ENCODE results near the gene POC1A.

DNA sequence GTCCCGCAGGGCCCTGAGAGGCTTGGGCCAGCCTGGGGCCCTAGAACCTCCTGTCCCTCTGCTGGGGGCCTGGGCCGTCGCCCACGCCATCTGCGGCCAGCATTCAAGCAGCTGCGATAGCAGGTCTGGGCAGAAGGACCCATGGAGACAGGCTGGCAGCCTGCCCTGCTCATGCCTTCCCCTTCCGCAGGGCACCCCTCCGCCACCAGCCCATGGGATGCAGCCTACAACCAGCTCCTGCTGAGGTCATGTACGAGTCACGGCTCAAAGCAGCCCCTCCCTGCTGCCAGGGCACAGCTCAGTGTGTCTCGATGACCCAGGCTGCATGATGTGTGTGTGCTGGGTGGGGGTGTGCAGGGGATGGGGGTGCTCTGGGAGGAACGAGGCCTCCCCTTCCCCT, 125.7 kb downstream of the POC1A start:
- TF ChIP-seq, protein P1, sequence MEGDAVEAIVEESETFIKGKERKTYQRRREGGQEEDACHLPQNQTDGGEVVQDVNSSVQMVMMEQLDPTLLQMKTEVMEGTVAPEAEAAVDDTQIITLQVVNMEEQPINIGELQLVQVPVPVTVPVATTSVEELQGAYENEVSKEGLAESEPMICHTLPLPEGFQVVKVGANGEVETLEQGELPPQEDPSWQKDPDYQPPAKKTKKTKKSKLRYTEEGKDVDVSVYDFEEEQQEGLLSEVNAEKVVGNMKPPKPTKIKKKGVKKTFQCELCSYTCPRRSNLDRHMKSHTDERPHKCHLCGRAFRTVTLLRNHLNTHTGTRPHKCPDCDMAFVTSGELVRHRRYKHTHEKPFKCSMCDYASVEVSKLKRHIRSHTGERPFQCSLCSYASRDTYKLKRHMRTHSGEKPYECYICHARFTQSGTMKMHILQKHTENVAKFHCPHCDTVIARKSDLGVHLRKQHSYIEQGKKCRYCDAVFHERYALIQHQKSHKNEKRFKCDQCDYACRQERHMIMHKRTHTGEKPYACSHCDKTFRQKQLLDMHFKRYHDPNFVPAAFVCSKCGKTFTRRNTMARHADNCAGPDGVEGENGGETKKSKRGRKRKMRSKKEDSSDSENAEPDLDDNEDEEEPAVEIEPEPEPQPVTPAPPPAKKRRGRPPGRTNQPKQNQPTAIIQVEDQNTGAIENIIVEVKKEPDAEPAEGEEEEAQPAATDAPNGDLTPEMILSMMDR (optimal IDR thresholded peaks at IDR 0.05 in 1 of 3, IDR thresholded peaks at IDR 0.05 in 1 of 3, conservative IDR thresholded peaks at IDR 0.05 in 1 of 3; ENCODE audit: extremely low read depth in 1 of 3, insufficient read depth in 2 of 3, low read length in 3 of 3) = no peak
- TF ChIP-seq EZH2 (IDR thresholded peaks at IDR 0.05; ENCODE audit: low read length) = no peak

Data from keratinocyte (primary cell).